CD4-positive, alpha-beta memory T cell (primary cell): ENCODE results near the gene SMG5. TPM values are rescaled to one million over a fixed set of nuclear protein-coding genes. Genes with fewer than 3 reads are reported as not detected.
A peak's percentile ranks its signal among the peaks of the same experiment; 100 is the strongest.
"Not testable (repeated sequence)": the region's sequence is repeated elsewhere in the genome, so short reads cannot be mapped to it uniquely, and the experiment has no call there.

Source experiments
- CTCF ChIA-PET: fragments of 350-600 bp; sonication (Branson Sonifier 250); formaldehyde crosslinking; loops from one replicate; lab custom pipeline; 2021; ENCODE audit warnings: inconsistent platforms; ENCODE audit not compliant: partially characterized antibody; lab: Charles Lee
- POLR2A ChIA-PET: fragments of 350-600 bp; sonication (Branson Sonifier 250); formaldehyde crosslinking; loops from one replicate; lab custom pipeline; 2021; ENCODE audit not compliant: partially characterized antibody; lab: Charles Lee
- DNase-seq, 5 donors: peaks; one replicate each; pipeline versions ENCODE4 v3.0.0 to v3.0.0-alpha.2; 2020 to 2022; ENCODE audit warnings: mixed read lengths in 1 of 5
- H3K27ac ChIP-seq: one replicate; pipeline ENCODE4 v1.7.0; 2013; ENCODE audit warnings: low read depth, low read length
- H3K27me3 ChIP-seq: 2 replicates; pipeline ENCODE4 v1.7.0; 2013; ENCODE audit warnings: mild to moderate bottlenecking, low read length, moderate library complexity; ENCODE audit not compliant: insufficient read depth
- H3K36me3 ChIP-seq: 2 replicates; pipeline ENCODE4 v1.7.0; 2013; ENCODE audit warnings: mild to moderate bottlenecking, low read length, moderate library complexity; ENCODE audit not compliant: insufficient read depth
- H3K4me1 ChIP-seq: 2 replicates; pipeline ENCODE4 v1.7.0; 2013; ENCODE audit warnings: mild to moderate bottlenecking, low read length, moderate library complexity; ENCODE audit not compliant: insufficient read depth
- H3K4me3 ChIP-seq, 2 donors: one replicate each; pipeline ENCODE4 v1.7.0; 2013; ENCODE audit warnings: low read length in 2 of 2, mild to moderate bottlenecking in 1 of 2
- H3K9me3 ChIP-seq, 2 donors: one replicate each; pipeline ENCODE4 v1.7.0; 2013; ENCODE audit warnings: low read length in 2 of 2, control low read depth in 1 of 2; ENCODE audit not compliant: control insufficient read depth in 1 of 2
- H3K27ac Mint-ChIP-seq, 7 donors: one replicate each; pipeline ENCODE4 v1.8.0; 2020 to 2021; ENCODE audit warnings: mixed read lengths in 7 of 7, mild to moderate bottlenecking in 6 of 7, inconsistent platforms in 3 of 7, moderate library complexity in 3 of 7
- H3K27me3 Mint-ChIP-seq, 2 donors: one replicate each; pipeline ENCODE4 v1.8.0; 2020 to 2021; ENCODE audit warnings: mixed read lengths in 2 of 2
- H3K36me3 Mint-ChIP-seq, 2 donors: one replicate each; pipeline ENCODE4 v1.8.0; 2020 to 2021; ENCODE audit warnings: mixed read lengths in 2 of 2, inconsistent platforms in 1 of 2, mild to moderate bottlenecking in 1 of 2
- H3K4me1 Mint-ChIP-seq, 4 donors: one replicate each; pipeline ENCODE4 v1.8.0; 2020 to 2021; ENCODE audit warnings: mixed read lengths in 4 of 4, mild to moderate bottlenecking in 1 of 4
- H3K4me3 Mint-ChIP-seq, 8 donors: one replicate each; pipeline ENCODE4 v1.8.0; 2020 to 2021; ENCODE audit warnings: mixed read lengths in 8 of 8, mild to moderate bottlenecking in 7 of 8, moderate library complexity in 6 of 8, inconsistent platforms in 3 of 8
- H3K9me3 Mint-ChIP-seq, 8 donors: one replicate each; pipeline ENCODE4 v1.8.0; 2020 to 2021; ENCODE audit warnings: mixed read lengths in 8 of 8, mild to moderate bottlenecking in 5 of 8, inconsistent platforms in 3 of 8, moderate library complexity in 1 of 8
- intact Hi-C: fragments of 100-400 bp; cut with micrococcal nuclease; formaldehyde crosslinking; loops from one replicate; pipeline ENCODE4 v1.15.1; 2023
- polyA plus RNA-seq, 2 donors: library from polyadenylated mRNA; unstranded; fragments of 300-500 nt; fragmentation: Illumina TruSeq; gene quantifications; one replicate each; pipeline ENCODE4 v1.2.3, GENCODE V29; 2021
- total RNA-seq, 2 experiments: library from RNA; stranded (reverse); gene quantifications; one replicate each; pipeline ENCODE4 v1.2.3, GENCODE V29; 2021

Gene SMG5, protein sequence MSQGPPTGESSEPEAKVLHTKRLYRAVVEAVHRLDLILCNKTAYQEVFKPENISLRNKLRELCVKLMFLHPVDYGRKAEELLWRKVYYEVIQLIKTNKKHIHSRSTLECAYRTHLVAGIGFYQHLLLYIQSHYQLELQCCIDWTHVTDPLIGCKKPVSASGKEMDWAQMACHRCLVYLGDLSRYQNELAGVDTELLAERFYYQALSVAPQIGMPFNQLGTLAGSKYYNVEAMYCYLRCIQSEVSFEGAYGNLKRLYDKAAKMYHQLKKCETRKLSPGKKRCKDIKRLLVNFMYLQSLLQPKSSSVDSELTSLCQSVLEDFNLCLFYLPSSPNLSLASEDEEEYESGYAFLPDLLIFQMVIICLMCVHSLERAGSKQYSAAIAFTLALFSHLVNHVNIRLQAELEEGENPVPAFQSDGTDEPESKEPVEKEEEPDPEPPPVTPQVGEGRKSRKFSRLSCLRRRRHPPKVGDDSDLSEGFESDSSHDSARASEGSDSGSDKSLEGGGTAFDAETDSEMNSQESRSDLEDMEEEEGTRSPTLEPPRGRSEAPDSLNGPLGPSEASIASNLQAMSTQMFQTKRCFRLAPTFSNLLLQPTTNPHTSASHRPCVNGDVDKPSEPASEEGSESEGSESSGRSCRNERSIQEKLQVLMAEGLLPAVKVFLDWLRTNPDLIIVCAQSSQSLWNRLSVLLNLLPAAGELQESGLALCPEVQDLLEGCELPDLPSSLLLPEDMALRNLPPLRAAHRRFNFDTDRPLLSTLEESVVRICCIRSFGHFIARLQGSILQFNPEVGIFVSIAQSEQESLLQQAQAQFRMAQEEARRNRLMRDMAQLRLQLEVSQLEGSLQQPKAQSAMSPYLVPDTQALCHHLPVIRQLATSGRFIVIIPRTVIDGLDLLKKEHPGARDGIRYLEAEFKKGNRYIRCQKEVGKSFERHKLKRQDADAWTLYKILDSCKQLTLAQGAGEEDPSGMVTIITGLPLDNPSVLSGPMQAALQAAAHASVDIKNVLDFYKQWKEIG
- total RNA-seq (10 to 100 TPM; 69.8 to 71.6 TPM), polyA plus RNA-seq (10 to 100 TPM in 1 of 2 donors, 1 to 10 TPM in 1; 6.1 to 25.6 TPM)

DNA sequence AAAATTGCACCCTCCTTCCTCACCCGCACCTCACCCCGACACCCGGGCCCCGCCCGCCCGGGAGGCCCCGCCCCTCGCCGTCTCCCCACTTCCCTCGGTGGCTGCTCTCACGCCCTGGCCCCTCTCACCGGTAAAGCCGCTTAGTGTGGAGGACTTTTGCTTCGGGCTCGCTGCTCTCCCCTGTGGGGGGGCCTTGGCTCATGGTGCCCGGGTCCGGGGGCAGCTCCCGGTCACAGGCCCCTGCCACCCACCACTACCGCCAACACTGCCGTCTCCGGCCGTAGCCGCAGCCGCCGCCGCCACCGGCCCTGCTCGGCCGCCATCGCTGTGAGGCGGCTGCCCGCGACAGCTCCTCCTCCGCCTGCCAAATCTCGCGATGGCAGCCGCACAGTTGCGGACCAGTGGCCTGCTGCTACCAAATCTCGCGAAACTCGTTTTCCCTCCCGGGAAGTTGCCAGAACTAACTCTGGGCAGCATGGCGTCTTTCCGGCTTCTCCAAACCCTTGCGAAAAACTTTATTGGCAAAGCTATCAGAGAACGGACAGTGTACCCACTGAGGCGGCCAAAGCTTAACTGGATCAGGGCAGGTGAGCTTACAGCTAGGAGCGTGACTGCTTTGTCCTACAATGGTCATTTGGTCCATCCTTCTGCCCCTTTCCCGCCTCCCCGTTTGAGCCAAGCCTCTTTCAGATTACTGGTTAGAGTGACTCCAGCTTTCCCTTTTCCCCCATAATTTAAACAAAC lies at the start of gene SMG5:
Gene SMG5, minus strand, starts transcription at position 347 of the 744 bp plus-strand sequence. Its CDS starts 145 bp downstream, at position 202.
- H3K4me3 Mint-ChIP-seq = peak within 1 kb of the TSS; percentile 90 to 99 (median 96)
- Histone ChIP-seq H3K4me1 (peaks cover 38% of the 10 kb centered on the region), H3K36me3 (peaks cover 18% of the 10 kb centered on the region), H3K9me3 (no peaks in the 10 kb centered on the region), H3K27me3 (no peaks in the 10 kb centered on the region), H3K27ac (peak within 1 kb of the TSS; percentile 80), H3K4me3 (peak within 1 kb of the TSS; percentile 93 to 96)
- peaks cover 26 to 51% (median 36%) of the 10 kb centered on the region in 4 donors for H3K4me1 Mint-ChIP-seq
- intact Hi-C loops = loop anchor here (1.0 to 2.0 kb wide), 5 partner anchors 56 to 485 kb away; partner anchors contain the start of genes CCT3, LAMTOR2, PMF1 and PRCC
- H3K36me3 Mint-ChIP-seq = peaks cover 10 to 33% of the 10 kb centered on the region in 2 donors
- peak within 1 kb of the TSS; percentile 90 to 99 (median 96) for H3K27ac Mint-ChIP-seq
- H3K9me3 Mint-ChIP-seq = peaks cover 0 to 1% (median 0%) of the 10 kb centered on the region in 8 donors
- no peaks in the 10 kb centered on the region for H3K27me3 Mint-ChIP-seq
- CTCF ChIA-PET = interaction anchor here (0.9 to 2.0 kb wide), 9 partner anchors 9 to 103 kb away, joined by 3 to 5 read pairs (median 4); partner anchors contain the start of gene PMF1
- DNase-seq = peak; percentile 97 to 99 (median 98)
- POLR2A ChIA-PET = interaction anchor here (0.6 to 4.1 kb wide), 32 partner anchors 9 to 1021 kb away, joined by 3 to 50 read pairs (median 4); partner anchors contain the start of genes CCT3, GLMP, HDGF and LAMTOR2

DNA sequence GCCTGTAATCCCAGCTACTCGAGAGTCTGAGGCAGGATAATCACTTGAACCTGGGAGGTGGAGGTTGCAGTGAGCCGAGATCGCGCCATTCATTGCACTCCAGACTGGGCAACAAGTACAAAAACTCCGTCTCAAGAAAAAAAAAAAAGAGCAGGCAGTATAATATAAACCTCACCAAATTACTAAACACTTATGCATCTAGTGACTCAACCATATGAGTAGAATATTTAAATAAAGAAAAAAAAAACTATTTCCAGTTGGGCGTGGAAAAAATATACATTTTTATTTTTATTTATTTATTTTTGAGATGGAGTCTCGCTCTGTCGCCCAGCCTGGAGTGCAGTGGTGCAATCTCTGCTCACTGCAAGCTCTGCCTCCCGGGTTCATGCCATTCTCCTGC lies 40.6 kb upstream of the SMG5 start:
- H3K4me3 ChIP-seq, H3K9me3 Mint-ChIP-seq, H3K27me3 Mint-ChIP-seq, H3K9me3 ChIP-seq, H3K27ac ChIP-seq, H3K4me1 Mint-ChIP-seq, H3K27ac Mint-ChIP-seq, DNase-seq, H3K4me1 ChIP-seq, intact Hi-C loops, H3K4me3 Mint-ChIP-seq, H3K27me3 ChIP-seq: not testable (repeated sequence)
- H3K36me3 Mint-ChIP-seq = peaks cover 21 to 55% of the 10 kb centered on the region in 2 donors
- ChIA-PET CTCF (interaction anchor here (1.2 kb wide), 1 partner anchor 14 kb away, joined by 4 read pairs; the partner anchor contains the start of gene CCT3), POLR2A (interaction anchor here (0.7 to 1.4 kb wide), 2 partner anchors 14 to 578 kb away, joined by 3 read pairs; no protein-coding TSS in a partner anchor)
- H3K36me3 ChIP-seq = peaks cover 47% of the 10 kb centered on the region

DNA sequence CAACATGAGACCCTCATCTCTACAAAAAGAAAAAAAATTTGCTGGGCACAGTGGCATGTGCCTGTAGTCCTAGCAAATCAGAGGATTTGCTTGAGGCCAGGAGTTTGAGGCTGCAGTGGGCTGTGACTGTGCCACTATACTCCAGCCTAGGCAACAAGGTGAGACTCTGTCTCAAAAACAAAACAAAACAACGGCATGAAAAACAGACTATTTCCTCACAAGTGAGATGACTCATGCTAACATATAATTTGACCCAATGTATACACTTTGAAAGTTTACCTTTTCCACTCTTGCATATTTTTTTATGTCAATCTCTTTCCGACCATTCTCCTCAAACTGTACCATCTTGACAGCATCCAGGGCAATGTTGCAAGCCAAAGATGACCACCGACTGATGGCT lies 37.9 kb upstream of the SMG5 start:
- intact Hi-C loops = no loop called here
- no peaks in the 10 kb centered on the region for H3K9me3 ChIP-seq
- POLR2A ChIA-PET = no interaction called here
- H3K36me3 ChIP-seq = peaks cover 69% of the 10 kb centered on the region
- CTCF ChIA-PET = interaction anchor here (2.0 to 2.4 kb wide), 2 partner anchors 23 to 228 kb away, joined by 7 read pairs; no protein-coding TSS in a partner anchor
- Mint-ChIP-seq H3K4me3 (no peak overlapping the region), H3K36me3 (peaks cover 39 to 74% of the 10 kb centered on the region in 2 donors), H3K4me1 (peaks cover 0 to 2% (median 0%) of the 10 kb centered on the region in 4 donors), H3K27me3 (no peaks in the 10 kb centered on the region), H3K9me3 (no peaks in the 10 kb centered on the region), H3K27ac (peak overlapping the region in 1 of 7 donors; percentile 52)
- no peaks in the 10 kb centered on the region for H3K27me3 ChIP-seq
- no peak overlapping the region for H3K4me3 ChIP-seq
- H3K4me1 ChIP-seq = no peaks in the 10 kb centered on the region
- H3K27ac ChIP-seq = no peak overlapping the region
- DNase-seq = no peak

DNA sequence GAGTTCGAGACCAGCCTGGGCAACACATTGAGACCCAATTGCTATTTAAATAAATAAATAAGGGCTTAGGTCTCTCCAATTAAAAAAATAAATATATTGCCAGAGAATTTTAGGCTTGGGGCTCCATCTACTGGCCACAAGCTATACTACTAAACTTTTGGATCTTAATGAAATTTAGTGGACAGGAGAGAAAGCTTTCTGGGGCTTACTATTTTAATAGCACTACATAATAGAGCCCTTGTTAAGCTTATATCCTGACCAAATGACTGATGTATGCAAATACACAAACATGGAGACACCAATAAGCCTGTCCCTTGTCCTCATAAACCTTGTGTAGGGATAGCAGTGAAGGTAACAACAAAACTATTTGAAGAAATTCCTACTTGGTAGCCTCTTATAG lies 37.0 kb upstream of the SMG5 start:
- Histone ChIP-seq H3K27ac (no peak overlapping the region), H3K9me3 (no peaks in the 10 kb centered on the region), H3K4me3 (no peak overlapping the region), H3K36me3 (peaks cover 67% of the 10 kb centered on the region), H3K4me1 (no peaks in the 10 kb centered on the region), H3K27me3 (no peaks in the 10 kb centered on the region)
- intact Hi-C loops = loop anchor here (2.0 kb wide), 1 partner anchor 173 kb away; no protein-coding TSS in a partner anchor
- peaks cover 34 to 76% of the 10 kb centered on the region in 2 donors for H3K36me3 Mint-ChIP-seq
- ChIA-PET POLR2A (no interaction called here), CTCF (interaction anchor here (0.6 to 2.5 kb wide), 20 partner anchors 10 to 227 kb away, joined by 3 to 17 read pairs (median 4); partner anchors contain the start of genes CCT3 and PMF1)
- no peak overlapping the region for H3K27ac Mint-ChIP-seq
- no peaks in the 10 kb centered on the region for H3K27me3 Mint-ChIP-seq
- DNase-seq = peak in 3 of 5 donors; percentile 13 to 33 (median 27)
- no peaks in the 10 kb centered on the region for H3K9me3 Mint-ChIP-seq
- no peak overlapping the region for H3K4me3 Mint-ChIP-seq
- peaks cover 0 to 2% (median 0%) of the 10 kb centered on the region in 4 donors for H3K4me1 Mint-ChIP-seq

DNA sequence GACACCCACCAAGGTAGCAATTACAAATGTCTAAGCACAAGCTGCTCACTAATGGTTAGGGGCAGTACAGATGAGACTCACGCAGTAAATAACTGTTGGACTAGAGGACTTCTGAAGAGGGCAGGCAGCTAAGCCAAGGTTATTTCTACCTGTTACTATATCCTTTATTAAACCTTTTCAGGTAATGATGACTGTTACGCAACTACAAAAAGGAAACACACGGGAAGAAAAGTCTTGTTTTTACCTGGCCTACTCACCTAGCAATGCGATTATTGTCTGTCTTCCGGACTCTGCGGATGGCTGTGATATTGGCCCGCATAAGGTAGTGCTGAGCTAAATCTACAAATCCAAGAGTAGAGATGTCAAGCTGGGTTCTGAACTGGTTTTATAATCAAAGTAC lies 34.3 kb upstream of the SMG5 start:
- Histone ChIP-seq H3K4me1 (no peaks in the 10 kb centered on the region), H3K27me3 (no peaks in the 10 kb centered on the region), H3K9me3 (no peaks in the 10 kb centered on the region), H3K36me3 (peaks cover 66% of the 10 kb centered on the region), H3K27ac (no peak overlapping the region), H3K4me3 (no peak overlapping the region)
- Mint-ChIP-seq H3K27me3 (no peaks in the 10 kb centered on the region), H3K4me1 (peaks cover 0 to 2% (median under 1%) of the 10 kb centered on the region in 4 donors), H3K27ac (peak overlapping the region in 1 of 7 donors; percentile 43), H3K9me3 (no peaks in the 10 kb centered on the region), H3K4me3 (no peak overlapping the region), H3K36me3 (peaks cover 38 to 83% of the 10 kb centered on the region in 2 donors)
- ChIA-PET POLR2A (no interaction called here), CTCF (interaction anchor here (0.7 to 0.9 kb wide), 3 partner anchors 45 to 226 kb away, joined by 3 to 4 read pairs (median 3); no protein-coding TSS in a partner anchor)
- no peak for DNase-seq
- intact Hi-C loops = no loop called here

DNA sequence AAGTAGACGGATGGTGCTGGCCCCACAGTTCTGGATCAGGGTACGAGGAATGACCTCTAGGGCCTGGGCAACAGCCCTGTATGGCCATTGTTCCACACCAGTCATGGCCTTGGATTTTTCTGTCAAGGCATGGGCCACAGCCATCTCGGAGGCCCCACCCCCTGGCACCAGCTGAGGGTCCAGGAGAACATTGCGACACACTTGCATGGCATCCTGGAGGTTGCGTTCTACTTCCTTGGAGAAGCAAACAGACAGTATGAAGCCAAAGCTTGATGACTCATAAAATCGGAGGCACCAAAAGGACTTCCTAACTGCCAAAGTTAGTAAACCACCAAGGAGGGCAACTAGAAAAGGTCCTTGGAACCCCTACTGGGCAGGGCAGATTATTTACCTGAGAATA lies 28.3 kb upstream of the SMG5 start:
- no peaks in the 10 kb centered on the region for H3K4me1 ChIP-seq
- intact Hi-C loops = no loop called here
- H3K36me3 Mint-ChIP-seq = peaks cover 32 to 68% of the 10 kb centered on the region in 2 donors
- POLR2A ChIA-PET = no interaction called here
- no peak overlapping the region for H3K4me3 ChIP-seq
- no peaks in the 10 kb centered on the region for H3K27me3 Mint-ChIP-seq
- no peak overlapping the region for H3K4me3 Mint-ChIP-seq
- no peaks in the 10 kb centered on the region for H3K9me3 Mint-ChIP-seq
- no peak for DNase-seq
- peak overlapping the region in 2 of 7 donors; percentile 43 to 44 for H3K27ac Mint-ChIP-seq
- H3K27me3 ChIP-seq = no peaks in the 10 kb centered on the region
- peaks cover 59% of the 10 kb centered on the region for H3K36me3 ChIP-seq
- H3K9me3 ChIP-seq = no peaks in the 10 kb centered on the region
- peaks cover 0 to 2% (median 0%) of the 10 kb centered on the region in 4 donors for H3K4me1 Mint-ChIP-seq
- H3K27ac ChIP-seq = no peak overlapping the region
- CTCF ChIA-PET = no interaction called here
